K562 (cell line): ENCODE measurements around the gene ADCY9. TPM values are rescaled to one million over a fixed set of nuclear protein-coding genes. Genes with fewer than 3 reads are reported as not detected.

Source experiments
- ATAC-seq: fragments of 200-7000 bp; cut with Tn5 transposase; 3 replicates; pipeline ENCODE4 v1.9.1; 2020; ENCODE audit warnings: moderate library complexity
- BruUV-seq: library from RNA; stranded (reverse); fragments of 400-500 nt; replicated peaks from 2 replicates; lab custom pipeline; 2021; lab: Mats Ljungman, UMichigan
- CTCF ChIA-PET: fragments of 300-600 bp; formaldehyde crosslinking; extraction: SDS; loops from one replicate; lab custom pipeline; 2021; ENCODE audit warnings: low intra/inter-chr PET ratio; lab: Yijun Ruan, JAX
- POLR2A ChIA-PET: fragments of 300-600, 350-650 bp; sonication (Branson Sonifier 250); formaldehyde crosslinking; extraction: SDS; loops from one replicate; lab custom pipeline; 2021; ENCODE audit warnings: antibody characterized with exemption, inconsistent platforms; lab: Yijun Ruan, JAX
- DNase-seq, 4 experiments: peaks; one replicate each; pipeline versions ENCODE4 v3.0.0 to v3.0.0-alpha.2; 2011 to 2018; ENCODE audit warnings: low spot score in 3 of 4, mixed read lengths in 3 of 4; ENCODE audit errors: extremely low read depth in 1 of 4
- FAIRE-seq: peaks from 2 replicates; lab custom pipeline; 2011; peaks lifted over from hg19 to GRCh38; lab: Jason Lieb, UNC
- H2AFZ ChIP-seq: 2 replicates; pipeline ENCODE4 v1.6.0; 2011; ENCODE audit warnings: low read depth, low read length, control low read depth, inconsistent platforms
- H3K27ac ChIP-seq: fragments of 200-600 bp; 3 replicates; pipeline ENCODE4 v1.8.0; 2011; ENCODE audit warnings: low read depth, mild to moderate bottlenecking, control low read depth, inconsistent platforms, low read length, moderate library complexity, mixed read lengths; ENCODE audit errors: extremely low read depth
- H3K27me3 ChIP-seq, 2 experiments: fragments of 300-600 bp in 1 of 2; 2 replicates in 1 of 2; 3 replicates in 1 of 2; pipeline versions ENCODE4 v1.6.0 to v1.8.0; 2011; ENCODE audit warnings: inconsistent platforms in 2 of 2, low read length in 2 of 2, mild to moderate bottlenecking in 1 of 2, mixed read lengths in 1 of 2, moderate library complexity in 1 of 2; ENCODE audit not compliant: control insufficient read depth in 2 of 2, insufficient read depth in 2 of 2
- H3K36me3 ChIP-seq: fragments of 300-600 bp; 3 replicates; pipeline ENCODE4 v1.8.0; 2011; ENCODE audit warnings: mild to moderate bottlenecking, low read length, inconsistent platforms; ENCODE audit not compliant: control insufficient read depth, insufficient read depth
- H3K4me1 ChIP-seq, 2 experiments: fragments of 200-600 bp in 1 of 2; replicated peaks in 1 of 2; 2 replicates in 1 of 2; 3 replicates in 1 of 2; pipeline versions ENCODE4 v1.5.1 to v1.8.0; 2011; ENCODE audit warnings: inconsistent platforms in 2 of 2, low read length in 2 of 2, mild to moderate bottlenecking in 1 of 2, mixed read lengths in 1 of 2, moderate library complexity in 1 of 2; ENCODE audit not compliant: control insufficient read depth in 2 of 2, insufficient read depth in 2 of 2
- H3K4me2 ChIP-seq: 2 replicates; pipeline ENCODE4 v1.6.1; 2011; ENCODE audit warnings: low read length, control low read depth, inconsistent platforms, mixed read lengths; ENCODE audit not compliant: insufficient read depth
- H3K4me3 ChIP-seq: fragments of 200-600 bp; sonication (generic), shearing (Covaris generic); 2 replicates; pipeline ENCODE4 v1.5.1; 2016; ENCODE audit warnings: control low read depth, inconsistent platforms
- H3K79me2 ChIP-seq: fragments of 200-600 bp; 3 replicates; pipeline ENCODE4 v1.8.0; 2011; ENCODE audit warnings: low read length, inconsistent platforms; ENCODE audit not compliant: control insufficient read depth, insufficient read depth
- H3K9ac ChIP-seq, 2 experiments: 2 replicates each; pipeline versions ENCODE4 v1.6.0 to v1.6.1; 2011; ENCODE audit warnings: low read depth in 2 of 2, low read length in 2 of 2, control low read depth in 1 of 2, inconsistent platforms in 1 of 2, mild to moderate bottlenecking in 1 of 2, mixed read lengths in 1 of 2; ENCODE audit not compliant: insufficient read depth in 1 of 2
- H3K9me1 ChIP-seq: one replicate; pipeline ENCODE4 v1.6.0; 2011; ENCODE audit warnings: inconsistent platforms, mild to moderate bottlenecking, low read length, moderate library complexity; ENCODE audit not compliant: control insufficient read depth, insufficient read depth
- H3K9me3 ChIP-seq: replicated peaks from 2 replicates; pipeline ENCODE4 v1.5.1; 2011; ENCODE audit warnings: low read depth, low read length, inconsistent platforms; ENCODE audit not compliant: control insufficient read depth, insufficient read depth
- H4K20me1 ChIP-seq: replicated peaks from 2 replicates; pipeline ENCODE4 v1.6.1; 2011; ENCODE audit warnings: low read length, inconsistent platforms, mixed read lengths; ENCODE audit not compliant: control insufficient read depth, insufficient read depth
- ARID2 ChIP-seq: fragments of 450-650 bp; IDR thresholded peaks from 2 replicates; pipeline ENCODE4 v1.6.1; 2017; ENCODE audit warnings: antibody characterized with exemption, mild to moderate bottlenecking
- CBX2 ChIP-seq: fragments of 200-600 bp; sonication (generic); IDR thresholded peaks from one replicate; pipeline ENCODE4 v1.6.1; 2012; ENCODE audit warnings: mild to moderate bottlenecking, low read length, inconsistent platforms; ENCODE audit not compliant: insufficient read depth, poor library complexity, severe bottlenecking
- DPF2 ChIP-seq: fragments of 450-650 bp; IDR thresholded peaks from 2 replicates; pipeline ENCODE4 v1.6.1; 2016
- ERF ChIP-seq: fragments of 450-650 bp; formaldehyde crosslinking; IDR thresholded peaks from 2 replicates; pipeline ENCODE4 v1.4.0; 2020; ENCODE audit warnings: mild to moderate bottlenecking, mixed read lengths
- FOXK2 ChIP-seq, 2 experiments: fragments of 450-650 bp; IDR thresholded peaks in 1 of 2; conservative IDR thresholded peaks in 1 of 2; 2 replicates each; pipeline ENCODE4 v1.6.1; 2016; ENCODE audit warnings: low read depth in 2 of 2, mild to moderate bottlenecking in 1 of 2
- JUND ChIP-seq, 2 experiments: IDR thresholded peaks; 2 replicates in 1 of 2; 3 replicates in 1 of 2; pipeline ENCODE4 v1.6.1; 2011; ENCODE audit warnings: borderline replicate concordance in 2 of 2, low read depth in 2 of 2, low read length in 2 of 2, improper control_type of control experiment in 1 of 2, missing biosample characterization in 1 of 2, missing genetic modification characterization in 1 of 2, missing genetic modification reagents in 1 of 2
- KAT7 ChIP-seq: sonication (generic); formaldehyde crosslinking; IDR thresholded peaks from 2 replicates; pipeline ENCODE4 v1.8.0; 2022; ENCODE audit warnings: missing genetic modification reagents, mild to moderate bottlenecking, borderline replicate concordance
- KDM4B ChIP-seq, 2 experiments: fragments of 450-650 bp in 1 of 2; sonication (generic) in 1 of 2; IDR thresholded peaks; 2 replicates each; pipeline ENCODE4 v1.6.1; 2016 to 2017; ENCODE audit warnings: borderline replicate concordance in 2 of 2, antibody characterized with exemption in 1 of 2, low read depth in 1 of 2, mild to moderate bottlenecking in 1 of 2
- MIER1 ChIP-seq: fragments of 450-650 bp; IDR thresholded peaks from 2 replicates; pipeline ENCODE4 v1.6.1; 2016; ENCODE audit warnings: antibody characterized with exemption, mild to moderate bottlenecking, low read depth
- NFYB ChIP-seq: IDR thresholded peaks from 2 replicates; pipeline ENCODE4 v1.6.1; 2011; ENCODE audit warnings: mild to moderate bottlenecking, moderate library complexity; ENCODE audit not compliant: insufficient read length; ENCODE audit errors: extremely low read depth
- NUFIP1 ChIP-seq: fragments of 450-650 bp; IDR thresholded peaks from 2 replicates; pipeline ENCODE4 v1.6.1; 2018; ENCODE audit not compliant: partially characterized antibody
- RBM25 ChIP-seq: fragments of 200-400 bp; formaldehyde crosslinking; IDR thresholded peaks from 2 replicates; pipeline ENCODE4 v1.6.1; 2018; ENCODE audit warnings: low read length, low read depth, moderate library complexity; ENCODE audit not compliant: severe bottlenecking
- TEAD2 ChIP-seq: fragments of 450-650 bp; IDR thresholded peaks from 2 replicates; pipeline ENCODE4 v1.6.1; 2016; ENCODE audit warnings: missing genetic modification characterization, control low read depth, missing compliant biosample characterization
- ZBED1 ChIP-seq: IDR thresholded peaks from 2 replicates; pipeline ENCODE4 v1.6.1; 2014
- WGBS: fragments of 100-300 bp; shearing (Covaris generic); methylation state at CpG from one replicate; pipeline ENCODE4 v1.1.6; 2016; ENCODE audit warnings: low coverage, mixed read lengths; ENCODE audit not compliant: insufficient coverage; ENCODE audit errors: missing lambda C conversion rate; 5-methylcytosine and 5-hydroxymethylcytosine counted together
- in situ Hi-C: fragments of 300-500 bp; cut with MboI; formaldehyde crosslinking; loops from 4 replicates; pipeline ENCODE4 v1.15.0; 2018; ENCODE audit warnings: inconsistent platforms, mixed read lengths
- intact Hi-C: fragments of 100-400 bp; cut with micrococcal nuclease; formaldehyde crosslinking; loops from 2 replicates; pipeline ENCODE4 v1.14.2; 2022
- polyA plus RNA-seq, 8 experiments: library from polyadenylated mRNA; depleted of rRNA in 4 of 8; stranded (reverse) in 5 of 8; unstranded in 3 of 8; fragments of >200 nt; fragmentation: Nextera tagmentation in 2 of 8; fragmentation: Illumina TruSeq in 1 of 8; extraction: Ambion mirVana in 2 of 8; extraction: Trizol in 1 of 8; gene quantifications; 2 replicates each; pipeline versions ENCODE4 v1.2.1 to v1.2.3, GENCODE V29; 2011 to 2014; ENCODE audit warnings: inconsistent platforms in 1 of 8, missing spikeins in 1 of 8
- total RNA-seq, 7 experiments: library from RNA; depleted of rRNA in 6 of 7; stranded (reverse); fragments of >200 nt in 6 of 7; fragmentation: Illumina TruSeq in 2 of 7; extraction: Trizol in 2 of 7; gene quantifications; 2 replicates each; pipeline versions ENCODE4 v1.2.1 to v1.2.3, GENCODE V29; 2011 to 2021; ENCODE audit warnings: low replicate concordance in 1 of 7
- TF ChIP-seq, protein P1 (sequence below): fragments of 250-450 bp; sonication (Bioruptor Pico); IDR thresholded peaks from 2 replicates; pipeline ENCODE4 v1.9.0; 2021; ENCODE audit warnings: mild to moderate bottlenecking, inconsistent platforms
- TF ChIP-seq, protein P2 (sequence below): fragments of 450-650 bp; IDR thresholded peaks from 2 replicates; pipeline ENCODE4 v1.6.1; 2016; ENCODE audit warnings: low read depth, mild to moderate bottlenecking, moderate library complexity

The ADCY9 gene
- total and polyA plus RNA-seq, 9 of the 15 experiments (the other 6 are each of a cell fraction or from before 2014, with no cell fraction given) = 0.03 to 0.29 (median 0.17) TPM

DNA sequence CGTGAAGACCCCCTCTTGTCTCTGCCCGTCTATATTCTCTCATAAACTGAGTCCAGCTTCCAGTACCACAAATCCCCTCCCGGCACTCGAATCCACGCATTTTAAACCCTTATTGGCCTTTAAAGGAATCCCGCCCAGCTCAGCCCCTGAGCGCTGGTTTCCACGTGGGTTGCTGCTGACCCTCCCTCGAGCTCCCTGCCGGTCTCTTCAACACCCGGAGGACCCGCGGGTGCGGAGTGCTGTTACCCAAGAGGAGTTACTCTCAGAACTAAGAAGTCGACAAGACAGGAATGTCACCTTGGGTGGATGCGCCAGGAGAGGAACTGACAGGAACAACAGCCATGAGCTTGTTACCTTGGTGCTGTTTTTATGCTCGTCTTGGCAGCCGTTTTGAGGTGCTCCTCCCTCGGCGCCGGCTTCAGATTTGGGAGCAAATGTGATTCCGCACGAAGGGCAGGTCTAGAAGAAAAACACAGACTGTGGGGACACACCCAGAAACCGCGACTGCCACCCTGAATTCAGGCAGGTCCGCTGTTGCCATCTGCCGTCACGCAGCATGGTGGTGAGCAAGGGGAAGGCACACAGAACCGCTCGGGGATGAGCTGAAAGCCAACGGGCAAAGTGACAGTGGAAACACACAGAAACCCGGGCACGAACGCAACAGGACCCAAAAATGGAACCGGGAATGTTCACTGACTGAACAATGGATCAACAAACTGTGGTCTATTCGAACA lies 123.0 kb downstream of the ADCY9 start:
- intact Hi-C loops = no loop called here

More for the DNA sequence above, 123.0 kb downstream of the ADCY9 start:
- FAIRE-seq = no peak
- Histone ChIP-seq H3K4me3 (no peak overlapping the region), H4K20me1 (0 out of 2 replicates have a peak, but pooled peaks cover 6% of the 10 kb centered on the region), H3K36me3 (no peaks in the 10 kb centered on the region), H3K79me2 (no peaks in the 10 kb centered on the region), H3K9me1 (no peaks in the 10 kb centered on the region), H3K27ac (no peak overlapping the region), H3K4me1 (no peaks in the 10 kb centered on the region; a peak in 1 of 5 replicates), H3K27me3 (peaks cover 40 to 71% of the 10 kb centered on the region in 2 experiments), H3K9me3 (no peaks in the 10 kb centered on the region), H2AFZ (no peak overlapping the region), H3K4me2 (no peak overlapping the region), H3K9ac (no peak overlapping the region)
- no TSS peak for BruUV-seq
- ChIA-PET POLR2A (interaction anchor here (0.6 kb wide), 1 partner anchor 221 kb away, joined by 3 read pairs; no protein-coding TSS in a partner anchor), CTCF (no interaction called here)
- no peak for ATAC-seq
- DNase-seq = no peak
- no peak for TF ChIP-seq CBX2
- no peak for TF ChIP-seq KDM4B (IDR thresholded peaks at IDR 0.05; ENCODE audit: borderline replicate concordance in 2 of 2, low read depth in 1 of 2)
- TF ChIP-seq MIER1 = no peak
- TF ChIP-seq NFYB = no peak
- TF ChIP-seq, protein P1, sequence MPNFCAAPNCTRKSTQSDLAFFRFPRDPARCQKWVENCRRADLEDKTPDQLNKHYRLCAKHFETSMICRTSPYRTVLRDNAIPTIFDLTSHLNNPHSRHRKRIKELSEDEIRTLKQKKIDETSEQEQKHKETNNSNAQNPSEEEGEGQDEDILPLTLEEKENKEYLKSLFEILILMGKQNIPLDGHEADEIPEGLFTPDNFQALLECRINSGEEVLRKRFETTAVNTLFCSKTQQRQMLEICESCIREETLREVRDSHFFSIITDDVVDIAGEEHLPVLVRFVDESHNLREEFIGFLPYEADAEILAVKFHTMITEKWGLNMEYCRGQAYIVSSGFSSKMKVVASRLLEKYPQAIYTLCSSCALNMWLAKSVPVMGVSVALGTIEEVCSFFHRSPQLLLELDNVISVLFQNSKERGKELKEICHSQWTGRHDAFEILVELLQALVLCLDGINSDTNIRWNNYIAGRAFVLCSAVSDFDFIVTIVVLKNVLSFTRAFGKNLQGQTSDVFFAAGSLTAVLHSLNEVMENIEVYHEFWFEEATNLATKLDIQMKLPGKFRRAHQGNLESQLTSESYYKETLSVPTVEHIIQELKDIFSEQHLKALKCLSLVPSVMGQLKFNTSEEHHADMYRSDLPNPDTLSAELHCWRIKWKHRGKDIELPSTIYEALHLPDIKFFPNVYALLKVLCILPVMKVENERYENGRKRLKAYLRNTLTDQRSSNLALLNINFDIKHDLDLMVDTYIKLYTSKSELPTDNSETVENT (CRISPR knock-in tag) = no peak
- TF ChIP-seq ZBED1 = no peak
- no peak for TF ChIP-seq JUND (IDR thresholded peaks at IDR 0.05; ENCODE audit: borderline replicate concordance, low read depth, low read length)
- no peak for TF ChIP-seq JUND (tag; IDR thresholded peaks at IDR 0.05; ENCODE audit: borderline replicate concordance, low read depth, low read length)
- no peak for TF ChIP-seq RBM25
- TF ChIP-seq, protein P2, sequence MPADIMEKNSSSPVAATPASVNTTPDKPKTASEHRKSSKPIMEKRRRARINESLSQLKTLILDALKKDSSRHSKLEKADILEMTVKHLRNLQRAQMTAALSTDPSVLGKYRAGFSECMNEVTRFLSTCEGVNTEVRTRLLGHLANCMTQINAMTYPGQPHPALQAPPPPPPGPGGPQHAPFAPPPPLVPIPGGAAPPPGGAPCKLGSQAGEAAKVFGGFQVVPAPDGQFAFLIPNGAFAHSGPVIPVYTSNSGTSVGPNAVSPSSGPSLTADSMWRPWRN = no peak
- no peak for TF ChIP-seq FOXK2 (conservative IDR thresholded peaks at IDR 0.05 in 1 of 2, IDR thresholded peaks at IDR 0.05 in 1 of 2; ENCODE audit: low read depth in 2 of 2)
- no peak for TF ChIP-seq NUFIP1
- TF ChIP-seq KAT7 (CRISPR knock-in tag) = no peak
- no peak for TF ChIP-seq TEAD2 (tag)
- no peak for TF ChIP-seq ARID2
- no peak for TF ChIP-seq DPF2
- no peak for TF ChIP-seq ERF (CRISPR knock-in tag)
- in situ Hi-C loops = no loop called here
- 20% methylated on average over 32 of the region's 36 CpGs for WGBS
